Heart left ventricle (tissue), 13 donors: ENCODE data around the gene NREP.

Experiments
- POLR2A ChIP-seq, 2 donors: fragments of 450-650 bp; IDR thresholded peaks; one replicate each; pipeline ENCODE4 v1.6.1; 2017; ENCODE audit warnings: antibody characterized with exemption in 2 of 2, mild to moderate bottlenecking in 2 of 2, moderate library complexity in 2 of 2
- TF ChIP-seq, protein P1 (sequence below), 12 donors: fragments of 200-600 bp; sonication (generic) in 4 of 12; IDR thresholded peaks; one replicate each; pipeline versions ENCODE4 v1.5.0 to v1.8.0; 2018 to 2022; ENCODE audit warnings: antibody characterized with exemption in 12 of 12, mild to moderate bottlenecking in 5 of 12
- donor health status: ischemic (EF 13 %, LVEDD 7.1; RV severe dilation, severe dysfunction).
- donor health status: DM: no; HTN: yes; CAD: no.
- donor health status: DM: no; HTN: no; CAD: no.
- donor health status: ischemic (EF 25% LVEDD 6.9; RV normal size, moderate dysfunction).
- donor health status: ischemic (EF 25% LVEDD 5.7; RV mildly dilated, moderate dysfunction).
- donor health status: ischemic (EF 35%, LVEDD 5.7; RV mildly dilated, moderate dysfunction).
- donor health status: nonischemic (EF 11% LVEDD 7.7; RV severe dilation, severe dysfunction).
- donor health status: DM: yes; HTN: yes; CAD: no.
- donor health status: PGD.
- donor health status: ischemic (EF 29% LVEDD 5.4; RV normal size, mild dysfunction).
- donor health status: nonischemic (EF 23%, LVEDD 6.1; RV moderate dilation, normal function).

GRCh38 chr5:111685969-111686368 lies 71.0 kb downstream of the NREP start:
- no peak for TF ChIP-seq POLR2A (IDR thresholded peaks at IDR 0.05)
- TF ChIP-seq, protein P1, sequence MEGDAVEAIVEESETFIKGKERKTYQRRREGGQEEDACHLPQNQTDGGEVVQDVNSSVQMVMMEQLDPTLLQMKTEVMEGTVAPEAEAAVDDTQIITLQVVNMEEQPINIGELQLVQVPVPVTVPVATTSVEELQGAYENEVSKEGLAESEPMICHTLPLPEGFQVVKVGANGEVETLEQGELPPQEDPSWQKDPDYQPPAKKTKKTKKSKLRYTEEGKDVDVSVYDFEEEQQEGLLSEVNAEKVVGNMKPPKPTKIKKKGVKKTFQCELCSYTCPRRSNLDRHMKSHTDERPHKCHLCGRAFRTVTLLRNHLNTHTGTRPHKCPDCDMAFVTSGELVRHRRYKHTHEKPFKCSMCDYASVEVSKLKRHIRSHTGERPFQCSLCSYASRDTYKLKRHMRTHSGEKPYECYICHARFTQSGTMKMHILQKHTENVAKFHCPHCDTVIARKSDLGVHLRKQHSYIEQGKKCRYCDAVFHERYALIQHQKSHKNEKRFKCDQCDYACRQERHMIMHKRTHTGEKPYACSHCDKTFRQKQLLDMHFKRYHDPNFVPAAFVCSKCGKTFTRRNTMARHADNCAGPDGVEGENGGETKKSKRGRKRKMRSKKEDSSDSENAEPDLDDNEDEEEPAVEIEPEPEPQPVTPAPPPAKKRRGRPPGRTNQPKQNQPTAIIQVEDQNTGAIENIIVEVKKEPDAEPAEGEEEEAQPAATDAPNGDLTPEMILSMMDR (IDR thresholded peaks at IDR 0.05) = no peak
